Panc1 (cell line): Measurements from ENCODE around the gene CREB1. TPM values are rescaled to one million over a fixed set of nuclear protein-coding genes. Genes with fewer than 3 reads are reported as not detected.

Experiments
- ATAC-seq: fragments of 200-7000 bp; cut with Tn5 transposase; 2 replicates; pipeline ENCODE4 v1.9.1; 2020; ENCODE audit warnings: mild to moderate bottlenecking, moderate library complexity
- BruUV-seq: library from RNA; stranded (reverse); fragments of 400-500 nt; replicated peaks from 2 replicates; lab custom pipeline; 2021; lab: Mats Ljungman, UMichigan
- CTCF ChIA-PET: fragments of 300-600 bp; sonication (Branson Sonifier 250); formaldehyde crosslinking; loops from one replicate; lab custom pipeline; 2022; ENCODE audit warnings: antibody characterized with exemption; lab: Charles Lee
- POLR2A ChIA-PET: fragments of 300-600 bp; sonication (Branson Sonifier 250); formaldehyde crosslinking; loops from one replicate; lab custom pipeline; 2022; ENCODE audit warnings: antibody characterized with exemption; lab: Charles Lee
- DNase-seq: peaks from one replicate; pipeline ENCODE4 v3.0.0-alpha.2; 2010; ENCODE audit warnings: low read depth, low spot score
- H3K27ac ChIP-seq: 2 replicates; pipeline ENCODE4 v1.5.1; 2011; ENCODE audit warnings: mild to moderate bottlenecking, low read length, inconsistent platforms
- H3K27me3 ChIP-seq: fragments of 200-500 bp; sonication (Bioruptor generic); 2 replicates; pipeline ENCODE4 v1.6.0; 2014; ENCODE audit warnings: low read length, inconsistent platforms; ENCODE audit not compliant: control insufficient read depth, insufficient read depth
- H3K36me3 ChIP-seq: fragments of 200-500 bp; sonication (Bioruptor generic); 2 replicates; pipeline ENCODE4 v1.5.1; 2014; ENCODE audit warnings: inconsistent platforms, mild to moderate bottlenecking, low read length, moderate library complexity; ENCODE audit not compliant: control insufficient read depth, insufficient read depth
- H3K4me1 ChIP-seq: 2 replicates; pipeline ENCODE4 v1.5.1; 2011; ENCODE audit warnings: inconsistent platforms, mild to moderate bottlenecking, low read length, moderate library complexity; ENCODE audit not compliant: control insufficient read depth, insufficient read depth
- H3K4me3 ChIP-seq, 2 experiments: 2 replicates each; pipeline ENCODE4 v1.5.1; 2011 to 2012; ENCODE audit warnings: low read depth in 2 of 2, low read length in 2 of 2, mild to moderate bottlenecking in 2 of 2, inconsistent platforms in 1 of 2, moderate library complexity in 1 of 2
- H3K9me3 ChIP-seq: fragments of 200-500 bp; sonication (Bioruptor generic); 2 replicates; pipeline ENCODE4 v1.5.1; 2014; ENCODE audit warnings: low read depth, mild to moderate bottlenecking, inconsistent platforms, low read length, moderate library complexity; ENCODE audit not compliant: control insufficient read depth, insufficient read depth
- CTCF ChIP-seq: fragments of 450-650 bp; IDR thresholded peaks from 2 replicates; pipeline ENCODE4 v1.5.1; 2017; ENCODE audit warnings: mild to moderate bottlenecking
- POLR2AphosphoS5 ChIP-seq: IDR thresholded peaks from 2 replicates; pipeline ENCODE4 v1.6.1; 2012; ENCODE audit warnings: mild to moderate bottlenecking, low read depth, low read length, moderate library complexity
- REST ChIP-seq, 2 experiments: IDR thresholded peaks; 2 replicates each; pipeline ENCODE4 v1.6.1; 2011 to 2012; ENCODE audit warnings: low read depth in 2 of 2, control low read depth in 1 of 2, low read length in 1 of 2, mild to moderate bottlenecking in 1 of 2, moderate library complexity in 1 of 2; ENCODE audit not compliant: insufficient read depth in 1 of 2
- SIN3A ChIP-seq: IDR thresholded peaks from 2 replicates; pipeline ENCODE4 v1.6.1; 2012; ENCODE audit warnings: low read depth, mild to moderate bottlenecking, low read length, moderate library complexity, borderline replicate concordance; ENCODE audit not compliant: insufficient read depth
- TCF7L2 ChIP-seq: IDR thresholded peaks from 2 replicates; pipeline ENCODE4 v1.6.1; 2011; ENCODE audit warnings: mild to moderate bottlenecking, low read depth, low read length, inconsistent platforms
- in situ Hi-C: cut with HindIII; loops from 2 replicates; pipeline ENCODE4 v1.10.0; 2016; ENCODE audit warnings: low sequenced_read_pairs, low pct_unique_long_range_greater_than_20kb
- intact Hi-C: fragments of 100-400 bp; cut with micrococcal nuclease; formaldehyde crosslinking; loops from one replicate; pipeline ENCODE4 v1.10.0; 2022; ENCODE audit not compliant: unreplicated experiment
- total RNA-seq: library from RNA; stranded (reverse); gene quantifications from one replicate; pipeline ENCODE4 v1.2.1, GENCODE V29; 2021; ENCODE audit not compliant: unreplicated experiment

CREB1 gene
- total RNA-seq, 1 experiment from 2014 or later = 31.1 TPM

DNA sequence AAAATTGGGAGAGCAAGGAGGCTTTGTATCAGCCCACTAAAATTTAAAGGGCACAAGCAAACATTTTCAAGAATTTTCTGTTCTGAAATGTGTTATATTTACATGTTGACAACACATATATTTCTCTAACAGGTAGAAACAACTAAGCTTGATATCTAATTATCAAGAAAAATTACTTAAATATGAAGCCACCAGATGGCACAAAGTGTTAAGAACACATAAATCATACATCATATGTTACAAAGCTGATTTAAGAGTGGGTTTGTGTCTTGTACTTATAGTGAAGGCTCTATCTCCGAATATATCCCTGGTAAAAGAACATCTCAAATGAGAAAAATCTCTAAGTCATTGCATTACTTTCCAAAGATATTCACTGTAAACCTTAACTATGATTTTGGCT, 19.6 kb upstream of the CREB1 start:
- intact Hi-C loops = no loop called here
- peaks cover 3% of the 10 kb centered on the region; the same call in 1 of the 2 replicates for H3K9me3 ChIP-seq
- no peak overlapping the region for H3K27ac ChIP-seq

DNA sequence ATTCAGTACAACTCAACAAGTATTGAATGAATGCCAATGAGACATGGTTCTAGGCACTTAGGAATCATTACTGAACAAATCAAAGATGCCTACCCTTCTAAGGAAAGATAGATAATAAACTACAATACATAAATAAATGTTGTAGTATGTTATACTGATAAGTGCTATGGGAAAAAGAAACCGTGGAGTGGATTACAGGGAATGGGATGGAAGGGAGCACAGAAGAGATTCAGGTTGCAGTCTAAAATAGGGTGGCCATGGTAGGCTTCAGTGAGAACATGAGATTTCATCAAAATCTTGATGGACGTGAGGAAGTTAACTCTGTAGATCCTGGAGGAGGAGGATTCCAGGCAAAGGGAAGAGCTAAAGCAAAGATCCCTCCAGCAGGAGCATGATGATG, 17.9 kb upstream of the CREB1 start:
- intact Hi-C loops (no loop called here), in situ Hi-C loops (no loop called here)
- H3K4me3 ChIP-seq = no peak overlapping the region
- ATAC-seq (no peak), DNase-seq (no peak)
- peaks cover 3% of the 10 kb centered on the region; the same call in 1 of the 2 replicates for H3K9me3 ChIP-seq
- no peaks in the 10 kb centered on the region for H3K27me3 ChIP-seq
- POLR2A ChIA-PET = no interaction called here
- H3K27ac ChIP-seq = no peak overlapping the region
- CTCF ChIA-PET = no interaction called here
- peaks cover 6% of the 10 kb centered on the region; the same call in 1 of the 2 replicates for H3K4me1 ChIP-seq
- no peak for TF ChIP-seq REST (IDR thresholded peaks at IDR 0.05; ENCODE audit: insufficient read depth in 1 of 2, low read depth in 2 of 2, low read length in 1 of 2)
- TF ChIP-seq CTCF = no peak
- no peak for TF ChIP-seq TCF7L2
- TF ChIP-seq SIN3A = no peak
- TF ChIP-seq POLR2AphosphoS5 = no peak
- no peaks in the 10 kb centered on the region for H3K36me3 ChIP-seq
- no TSS peak for BruUV-seq

More for the DNA sequence above, 19.6 kb upstream of the CREB1 start:
- Histone ChIP-seq H3K4me3 (no peak overlapping the region), H3K27me3 (no peaks in the 10 kb centered on the region), H3K4me1 (peaks cover 6% of the 10 kb centered on the region; the same call in 1 of the 2 replicates), H3K36me3 (no peaks in the 10 kb centered on the region)
- CTCF ChIA-PET = no interaction called here
- no peak for ATAC-seq
- POLR2A ChIA-PET = no interaction called here
- TF ChIP-seq CTCF = no peak
- TF ChIP-seq POLR2AphosphoS5 = no peak
- TF ChIP-seq TCF7L2 = no peak
- TF ChIP-seq REST (IDR thresholded peaks at IDR 0.05; ENCODE audit: insufficient read depth in 1 of 2, low read depth in 2 of 2, low read length in 1 of 2) = no peak
- TF ChIP-seq SIN3A = no peak
- no TSS peak for BruUV-seq
- in situ Hi-C loops = no loop called here
- no peak for DNase-seq
